NCI-H1694 (cell line): ENCODE results near the gene ANXA9.

Experiments
- DNase-seq: peaks from one replicate; lab custom pipeline; 2025; lab: John Stamatoyannopoulos, UW

ANXA9 gene

GRCh38 chr1:151003180-151003579 lies 21.1 kb downstream of the ANXA9 start:
- DNase-seq: no peak

GRCh38 chr1:151005729-151006319 lies 23.7 kb downstream of the ANXA9 start:
- DNase-seq: no peak

- peak; percentile 80 for DNase-seq
Measured at GRCh38 chr1:151006327-151007052, 24.4 kb downstream of the ANXA9 start, which contains the start of gene MINDY1. TSS of gene MINDY1 (minus strand) at chr1:151006902. CDS start at chr1:151002617, 4,285 bp downstream.

GRCh38 chr1:151007853-151008243 lies 25.8 kb downstream of the ANXA9 start:
- DNase-seq: no peak

GRCh38 chr1:151008244-151009205 lies 26.4 kb downstream of the ANXA9 start, which contains the start of gene PRUNE1:
TSS of gene PRUNE1 (plus strand) at chr1:151008449. CDS start at chr1:151008633, 184 bp downstream.
- peak; percentile 97 for DNase-seq

- no peak for DNase-seq
Measured at GRCh38 chr1:151009206-151009587, 27.1 kb downstream of the ANXA9 start.

GRCh38 chr1:151009674-151010345 lies 27.7 kb downstream of the ANXA9 start:
- no peak for DNase-seq

- DNase-seq: no peak
Measured at GRCh38 chr1:151010346-151010726, 28.2 kb downstream of the ANXA9 start.

- DNase-seq: no peak
Measured at GRCh38 chr1:151011154-151011850, 29.2 kb downstream of the ANXA9 start.

- no peak for DNase-seq
Measured at GRCh38 chr1:151012684-151013471, 30.8 kb downstream of the ANXA9 start.

- no peak for DNase-seq
Measured at GRCh38 chr1:151013518-151013917, 31.4 kb downstream of the ANXA9 start.

- peak; percentile 92 for DNase-seq
Measured at GRCh38 chr1:151024540-151025146, 42.6 kb downstream of the ANXA9 start.

GRCh38 chr1:151026460-151026859 lies 44.4 kb downstream of the ANXA9 start:
- DNase-seq: no peak

GRCh38 chr1:151032164-151032563 lies 50.1 kb downstream of the ANXA9 start:
- no peak for DNase-seq

- DNase-seq: no peak
Measured at GRCh38 chr1:151035167-151035566, 53.1 kb downstream of the ANXA9 start.

GRCh38 chr1:151036356-151036755 lies 54.3 kb downstream of the ANXA9 start, which contains the start of gene BNIPL:
TSS of gene BNIPL (plus strand) at chr1:151036586. CDS start at chr1:151036726, 140 bp downstream.
- no peak for DNase-seq

GRCh38 chr1:151037032-151037431 lies 54.9 kb downstream of the ANXA9 start:
- no peak for DNase-seq

GRCh38 chr1:151039521-151039920 lies 57.4 kb downstream of the ANXA9 start:
- DNase-seq: no peak

GRCh38 chr1:151043163-151043562 lies 61.1 kb downstream of the ANXA9 start:
- no peak for DNase-seq
